NK-92 (cell line): ENCODE measurements around the gene CDIP1.

ENCODE experiments used
- DNase-seq: peaks from one replicate; lab custom pipeline; 2025; ENCODE audit not compliant: unreplicated experiment; lab: John Stamatoyannopoulos, UW

CDIP1 gene

GRCh38 chr16:4515611-4516233 lies 22.9 kb downstream of the CDIP1 start:
- no peak for DNase-seq

DNA sequence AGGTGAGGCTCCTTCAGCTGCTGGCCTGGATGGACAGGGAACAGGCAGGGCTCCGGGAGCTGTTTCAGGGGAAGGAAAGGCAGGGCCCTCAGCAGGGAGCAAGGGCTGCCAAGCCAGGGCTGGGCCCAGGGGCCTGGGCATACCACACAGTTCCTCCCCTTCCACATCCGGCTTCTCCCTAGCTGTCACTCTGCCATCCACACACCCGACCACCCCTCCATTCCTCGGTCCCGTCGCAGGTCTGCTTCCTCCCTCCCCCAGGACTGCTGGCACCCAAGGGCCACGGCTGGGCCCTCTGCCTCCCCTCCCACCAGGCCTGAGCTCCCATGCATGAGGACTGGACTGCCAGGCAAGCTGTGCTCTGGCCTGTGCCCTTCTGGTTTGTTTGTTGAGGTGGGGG lies 24.0 kb downstream of the CDIP1 start:
- no peak for DNase-seq

GRCh38 chr16:4513881-4514280 lies 24.7 kb downstream of the CDIP1 start:
- no peak for DNase-seq

GRCh38 chr16:4513086-4513860 lies 25.3 kb downstream of the CDIP1 start:
- no peak for DNase-seq

GRCh38 chr16:4512473-4512872 lies 26.1 kb downstream of the CDIP1 start:
- DNase-seq = no peak

DNA sequence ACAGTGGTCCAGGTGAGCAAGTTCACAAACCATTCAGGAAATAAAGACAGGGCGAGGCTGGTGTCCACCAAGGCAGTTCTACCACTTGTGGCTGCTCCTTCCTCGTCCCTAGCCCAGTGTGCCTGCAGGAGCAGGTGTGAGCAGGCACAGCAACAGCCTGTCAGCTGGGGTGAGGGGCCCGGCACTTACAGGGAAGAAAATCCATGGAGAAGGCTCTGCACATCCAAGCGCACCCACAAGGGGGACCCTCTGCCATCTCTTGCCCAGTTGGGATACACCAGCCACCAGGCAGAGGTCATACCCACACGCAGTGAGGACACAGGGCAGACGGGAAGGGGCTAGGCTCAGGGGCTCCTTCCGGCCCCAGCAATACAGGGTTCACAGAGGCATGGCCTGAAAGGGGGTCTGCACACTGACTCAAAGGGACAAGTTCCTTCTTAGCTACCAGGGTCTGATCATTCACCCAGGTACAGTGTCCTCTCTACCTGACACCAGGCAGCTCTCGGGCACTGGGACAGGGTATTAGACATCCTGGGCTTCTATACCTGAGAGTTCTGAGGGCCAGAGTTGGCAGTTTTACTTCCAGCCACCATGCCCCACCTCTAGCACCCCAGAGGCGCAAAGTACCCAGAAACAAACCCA lies 27.0 kb downstream of the CDIP1 start:
- DNase-seq = no peak

DNA sequence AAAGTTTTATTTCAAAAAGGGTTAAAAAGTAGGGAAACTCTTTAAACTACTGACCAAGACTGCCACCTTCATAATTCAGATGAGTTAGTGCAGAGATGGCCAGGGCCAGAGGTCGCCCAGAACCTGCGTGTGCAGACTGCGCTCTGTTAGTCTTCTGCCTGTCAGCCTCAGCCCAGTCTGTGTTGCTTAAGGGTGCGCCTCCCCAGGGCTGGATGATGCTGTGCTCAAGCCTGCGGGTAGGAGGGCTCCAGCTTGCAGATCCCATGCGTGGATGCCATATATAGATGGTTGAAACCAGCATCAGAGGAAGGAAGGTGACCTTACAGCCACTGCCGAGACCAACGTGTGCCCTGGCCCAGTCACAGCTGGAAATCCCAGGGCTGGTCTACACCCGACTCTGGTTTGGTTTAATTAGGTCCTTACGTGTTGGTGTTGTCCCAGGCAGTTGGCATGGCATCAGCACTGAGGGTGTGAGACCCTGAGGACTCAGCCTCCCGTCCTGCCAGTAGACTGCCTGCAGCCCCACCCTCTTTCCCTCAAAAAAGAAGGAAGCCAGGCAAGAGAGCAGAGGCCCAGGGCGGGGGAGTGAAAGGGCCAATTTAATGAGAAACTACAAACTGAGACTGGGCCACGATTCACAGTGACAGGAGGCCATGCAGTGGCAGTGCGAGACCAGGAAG lies 27.7 kb downstream of the CDIP1 start:
- DNase-seq = no peak

DNA sequence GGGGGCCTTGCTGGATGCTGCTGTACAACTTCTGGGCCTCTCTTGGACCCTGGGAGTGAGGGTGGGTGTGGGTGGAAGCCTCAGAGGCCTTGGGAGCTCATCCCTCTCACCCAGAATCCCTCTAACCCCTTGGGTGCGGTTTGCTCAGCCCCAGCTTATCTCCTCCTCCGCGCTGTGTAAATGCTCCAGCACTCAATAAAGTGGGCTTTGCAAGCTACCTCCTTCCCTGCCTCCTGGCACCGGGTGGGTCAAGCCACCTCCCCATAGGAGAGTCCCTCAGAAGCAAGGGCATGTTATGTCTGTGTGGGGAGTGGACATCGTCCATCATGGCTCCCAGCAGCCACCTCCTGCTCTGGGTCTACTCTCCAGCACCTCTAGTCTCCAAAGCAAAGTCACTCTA lies 28.4 kb downstream of the CDIP1 start:
- DNase-seq = no peak

DNA sequence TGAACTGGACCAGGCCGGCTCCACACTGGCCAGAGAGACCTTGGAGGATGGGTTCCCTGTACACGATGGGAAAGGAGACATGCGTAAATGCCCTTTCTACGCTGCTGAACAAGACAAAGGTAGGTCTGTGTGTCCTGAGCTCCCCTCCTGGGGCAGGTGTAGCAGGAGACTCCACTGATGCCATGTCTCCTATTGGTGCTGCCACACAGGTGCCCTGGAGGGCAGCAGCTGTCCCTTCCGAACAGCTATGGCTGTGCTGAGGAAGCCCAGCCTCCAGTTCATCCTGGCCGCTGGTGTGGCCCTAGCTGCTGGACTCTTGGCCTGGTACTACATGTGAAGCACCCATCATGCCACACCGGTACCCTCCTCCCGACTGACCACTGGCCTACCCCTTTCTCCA lies 29.2 kb downstream of the CDIP1 start:
- DNase-seq = no peak

DNA sequence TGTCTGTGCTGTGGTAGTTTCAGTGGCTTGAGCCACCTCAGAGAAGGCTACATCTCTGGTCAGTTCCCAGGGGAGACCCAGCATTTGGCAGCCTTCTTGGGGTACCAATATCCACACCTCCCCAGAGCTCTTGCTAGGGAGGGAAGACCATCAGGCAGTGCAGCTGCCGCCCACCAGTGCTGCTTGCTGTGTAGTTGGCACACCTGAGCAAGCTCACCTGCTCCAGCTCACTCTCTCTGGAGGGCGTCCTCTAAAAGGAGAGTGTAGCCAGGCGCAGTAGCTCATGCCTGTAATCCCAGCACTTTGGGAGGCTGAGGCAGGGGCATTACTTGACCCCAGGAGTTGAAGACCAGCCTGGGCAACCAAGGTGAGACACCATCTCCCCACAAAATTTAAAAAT lies 29.8 kb downstream of the CDIP1 start:
- DNase-seq = no peak

DNA sequence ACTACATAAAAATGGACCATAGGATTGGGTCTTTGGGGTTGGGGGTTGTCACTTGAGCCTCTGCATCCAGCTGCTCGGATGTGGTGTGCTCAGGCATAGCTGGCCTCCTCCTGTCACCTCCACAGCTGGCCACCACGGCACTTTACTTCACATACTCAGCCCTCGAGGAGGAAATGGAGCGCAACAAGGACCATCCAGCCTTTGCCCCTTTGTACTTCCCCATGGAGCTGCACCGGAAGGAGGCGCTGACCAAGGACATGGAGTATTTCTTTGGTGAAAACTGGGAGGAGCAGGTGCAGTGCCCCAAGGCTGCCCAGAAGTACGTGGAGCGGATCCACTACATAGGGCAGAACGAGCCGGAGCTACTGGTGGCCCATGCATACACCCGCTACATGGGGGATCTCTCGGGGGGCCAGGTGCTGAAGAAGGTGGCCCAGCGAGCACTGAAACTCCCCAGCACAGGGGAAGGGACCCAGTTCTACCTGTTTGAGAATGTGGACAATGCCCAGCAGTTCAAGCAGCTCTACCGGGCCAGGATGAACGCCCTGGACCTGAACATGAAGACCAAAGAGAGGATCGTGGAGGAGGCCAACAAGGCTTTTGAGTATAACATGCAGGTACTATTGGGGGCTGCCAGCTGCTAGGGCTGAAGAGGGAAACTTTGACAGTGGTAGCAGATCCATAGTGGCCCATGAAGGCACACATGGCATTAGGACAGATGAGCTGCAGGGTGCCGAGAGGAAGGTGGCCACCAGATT lies 30.8 kb downstream of the CDIP1 start:
- no peak for DNase-seq

GRCh38 chr16:4506450-4506849 lies 32.1 kb downstream of the CDIP1 start:
- DNase-seq = no peak

DNA sequence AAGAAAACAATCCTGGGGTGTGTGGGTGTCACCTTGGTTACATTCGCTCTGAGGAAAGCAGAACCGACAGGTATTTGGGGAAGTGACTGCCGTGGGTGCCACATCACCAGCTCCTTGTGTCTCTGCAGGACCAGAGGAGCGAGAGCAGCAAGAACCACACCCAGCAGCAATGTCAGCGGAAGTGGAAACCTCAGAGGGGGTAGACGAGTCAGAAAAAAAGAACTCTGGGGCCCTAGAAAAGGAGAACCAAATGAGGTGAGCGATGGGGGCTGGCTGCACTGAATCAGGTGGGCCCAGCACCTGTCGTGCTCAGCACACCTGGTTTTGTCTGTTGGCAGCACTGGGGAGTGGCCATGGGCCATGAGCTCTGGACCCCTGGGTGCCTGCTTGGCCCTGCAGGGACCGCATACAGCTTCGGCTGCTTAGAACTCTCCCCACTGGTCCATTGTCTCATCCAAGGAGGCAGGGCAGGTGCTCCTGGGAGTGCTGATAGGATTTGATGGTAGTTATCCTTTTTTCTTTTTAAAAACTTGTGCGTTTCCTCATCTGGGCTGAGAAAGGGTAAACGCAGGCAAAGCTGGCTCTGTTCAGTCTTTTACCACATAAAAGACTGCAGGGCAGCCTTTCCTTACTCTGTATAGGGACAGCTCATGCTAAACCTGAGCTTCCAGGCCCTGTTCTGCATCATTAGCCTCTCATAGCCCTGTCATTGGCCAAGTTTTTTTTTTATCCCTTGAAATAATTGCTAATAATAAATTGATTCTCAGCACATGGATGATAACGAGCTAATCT lies 33.0 kb downstream of the CDIP1 start:
- no peak for DNase-seq

DNA sequence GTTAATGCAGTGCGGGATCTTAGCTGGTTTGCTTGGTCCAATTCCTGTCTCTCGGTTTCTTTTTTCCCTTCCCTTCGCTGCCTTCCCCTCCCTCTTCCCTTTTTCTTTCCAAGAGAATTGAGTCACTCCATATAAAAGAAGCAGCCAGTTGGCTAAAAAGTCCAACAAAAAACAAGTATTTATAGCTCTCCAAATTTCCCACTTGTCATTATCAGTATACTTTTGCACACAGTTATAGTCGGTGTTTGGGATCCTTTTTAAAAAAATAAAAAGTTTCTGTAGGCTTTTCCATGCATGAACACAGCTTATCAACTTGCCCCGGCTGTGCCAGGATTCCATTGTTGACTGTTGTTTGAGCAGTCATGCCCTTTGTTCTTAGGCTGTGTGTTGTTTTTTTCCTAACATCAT lies 37.5 kb downstream of the CDIP1 start:
- DNase-seq = no peak

- no peak for DNase-seq
Observed at GRCh38 chr16:4500272-4500671, 38.3 kb downstream of the CDIP1 start.

DNA sequence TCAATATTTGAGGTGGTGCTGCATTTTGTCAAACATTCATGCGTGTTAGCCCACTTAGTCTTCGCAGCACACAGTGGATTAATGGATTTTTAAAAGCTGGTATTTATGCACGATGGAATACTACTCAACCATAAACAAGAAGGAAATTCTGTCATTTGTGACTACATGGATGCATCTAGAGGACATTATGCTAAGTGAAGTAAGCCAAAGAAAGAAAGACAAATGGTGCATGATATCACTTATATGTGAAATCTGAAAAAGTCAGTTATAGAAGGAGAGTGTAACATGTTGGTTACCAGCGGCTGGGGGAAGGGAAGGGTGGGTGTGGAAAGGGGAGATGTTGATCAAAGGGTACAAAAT lies 39.4 kb downstream of the CDIP1 start:
- no peak for DNase-seq

DNA sequence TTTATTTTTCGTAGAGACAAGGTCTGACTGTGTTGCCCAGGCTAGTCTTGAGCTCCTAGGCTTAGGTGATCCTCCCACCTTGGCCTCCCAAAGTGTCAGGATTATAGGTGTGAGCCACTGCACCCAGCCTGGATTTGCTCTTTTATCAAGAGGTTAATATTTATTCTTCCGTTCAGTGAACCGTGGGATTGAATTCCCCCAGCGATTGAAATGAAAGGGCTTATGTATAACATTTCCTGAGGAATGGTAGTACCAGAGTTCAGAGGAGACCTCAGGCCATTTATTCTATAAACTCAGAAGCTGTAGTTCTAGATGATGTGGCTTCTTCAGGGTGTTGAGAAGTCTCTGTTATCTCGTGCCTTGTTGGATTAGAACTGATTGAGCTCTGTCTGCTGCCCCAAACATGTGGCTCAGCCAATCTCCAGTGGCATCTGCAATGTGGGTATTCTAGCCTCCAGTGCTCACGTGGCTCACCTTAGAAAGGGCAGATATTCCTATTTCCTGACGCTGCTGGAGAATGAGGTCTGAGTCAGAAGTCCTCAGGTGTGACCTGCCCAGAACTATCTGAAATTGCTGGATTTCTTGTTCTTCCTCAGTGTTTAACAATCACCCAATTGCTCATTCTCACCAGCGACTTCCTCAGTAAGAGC lies 39.9 kb downstream of the CDIP1 start:
- DNase-seq = no peak

- DNase-seq = no peak
Observed at GRCh38 chr16:4496305-4496704, 42.3 kb downstream of the CDIP1 start.

DNA sequence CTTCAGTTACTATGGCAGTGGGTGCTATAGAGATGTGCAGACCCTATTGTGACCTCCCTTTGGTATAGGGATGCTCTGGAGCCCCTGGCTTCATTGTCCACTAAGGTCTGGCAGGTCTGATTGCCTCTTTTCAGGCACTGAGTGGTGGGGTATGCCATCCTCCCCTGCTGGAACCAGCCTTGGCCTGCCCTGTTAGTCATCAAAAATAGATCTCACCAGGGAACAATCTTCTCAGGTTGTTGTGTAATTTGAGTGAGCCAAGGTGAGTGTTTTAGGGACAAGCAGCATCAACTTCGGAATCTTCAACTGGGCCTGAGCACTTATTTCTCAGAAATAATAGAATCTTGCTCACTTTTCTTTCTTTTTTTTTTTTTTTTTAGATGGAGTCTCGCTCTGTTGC lies 42.8 kb downstream of the CDIP1 start:
- DNase-seq = no peak
